HCT116 (cell line): ENCODE measurements around the gene KRTAP29-1. TPM values are rescaled to one million over a fixed set of nuclear protein-coding genes. Genes with fewer than 3 reads are reported as not detected.

ENCODE experiments used
- ATAC-seq: fragments of 200-7000 bp; cut with Tn5 transposase; 2 replicates; pipeline ENCODE4 v1.9.1; 2020; ENCODE audit warnings: mild to moderate bottlenecking, moderate library complexity
- BruUV-seq: library from RNA; stranded (reverse); fragments of 400-500 nt; replicated peaks from 2 replicates; lab custom pipeline; 2021; lab: Mats Ljungman, UMichigan
- CTCF ChIA-PET: fragments of 300-600 bp; sonication (Branson Sonifier 250); formaldehyde crosslinking; loops from one replicate; lab custom pipeline; 2021; ENCODE audit warnings: antibody characterized with exemption; lab: Charles Lee
- POLR2A ChIA-PET: fragments of 300-600, 350-600 bp; sonication (Branson Sonifier 250); formaldehyde crosslinking; loops from one replicate; lab custom pipeline; 2021; ENCODE audit warnings: antibody characterized with exemption; lab: Charles Lee
- RAD21 ChIA-PET, 2 experiments: fragments of 300-600 bp; sonication (Branson Sonifier 250); formaldehyde crosslinking; loops; one replicate each; lab custom pipeline; 2023; ENCODE audit warnings: low total read pairs in 2 of 2; ENCODE audit not compliant: uncharacterized antibody in 2 of 2, unreplicated experiment in 2 of 2, low non-redundant PET in 1 of 2; lab: Charles Lee
- DNase-seq: peaks from one replicate; pipeline ENCODE4 v3.0.0-alpha.2; 2010; ENCODE audit warnings: low read depth, low spot score
- H2AFZ ChIP-seq: fragments of 200-600 bp; shearing (Covaris generic), sonication (generic); 2 replicates; pipeline ENCODE4 v1.6.1; 2017; ENCODE audit warnings: low read depth, mixed run types, mixed read lengths, antibody characterized with exemption, low read length; ENCODE audit not compliant: poor library complexity, severe bottlenecking
- H3K27ac ChIP-seq: 2 replicates; pipeline ENCODE4 v1.5.1; 2012; ENCODE audit warnings: low read depth, low read length
- H3K27me3 ChIP-seq: fragments of 200-600 bp; sonication (generic); 2 replicates; pipeline ENCODE4 v1.6.1; 2016; ENCODE audit warnings: mixed run types, low read length, mixed read lengths; ENCODE audit not compliant: insufficient read depth
- H3K36me3 ChIP-seq, 2 experiments: fragments of 200-500 bp in 1 of 2; fragments of 200-600 bp in 1 of 2; sonication (Bioruptor generic) in 1 of 2; sonication (generic) in 1 of 2; 2 replicates each; pipeline versions ENCODE4 v1.5.1 to v1.6.1; 2014 to 2016; ENCODE audit warnings: low read length in 2 of 2, inconsistent platforms in 1 of 2, mixed read lengths in 1 of 2, mixed run types in 1 of 2; ENCODE audit not compliant: insufficient read depth in 2 of 2, control insufficient read depth in 1 of 2
- H3K4me1 ChIP-seq, 2 experiments: fragments of 200-600 bp in 1 of 2; sonication (generic) in 1 of 2; 2 replicates each; pipeline versions ENCODE4 v1.5.1 to v1.6.1; 2012 to 2017; ENCODE audit warnings: low read length in 2 of 2, inconsistent platforms in 1 of 2, mild to moderate bottlenecking in 1 of 2, mixed read lengths in 1 of 2, mixed run types in 1 of 2, moderate library complexity in 1 of 2; ENCODE audit not compliant: insufficient read depth in 2 of 2, control insufficient read depth in 1 of 2
- H3K4me2 ChIP-seq: fragments of 200-600 bp; sonication (generic); 2 replicates; pipeline ENCODE4 v1.6.1; 2017; ENCODE audit warnings: mixed run types, low read length, mixed read lengths
- H3K4me3 ChIP-seq, 2 experiments: fragments of 200-600 bp in 1 of 2; sonication (generic) in 1 of 2; replicated peaks in 1 of 2; 2 replicates each; pipeline ENCODE4 v1.5.1; 2011 to 2016; ENCODE audit warnings: low read length in 2 of 2, control low read depth in 1 of 2, low read depth in 1 of 2, mild to moderate bottlenecking in 1 of 2, mixed read lengths in 1 of 2, mixed run types in 1 of 2
- H3K79me2 ChIP-seq: fragments of 200-600 bp; sonication (generic); 2 replicates; pipeline ENCODE4 v1.6.1; 2017; ENCODE audit warnings: mild to moderate bottlenecking, mixed run types, low read length, moderate library complexity, mixed read lengths; ENCODE audit not compliant: insufficient read depth
- H3K9ac ChIP-seq: fragments of 200-600 bp; sonication (generic); 2 replicates; pipeline ENCODE4 v1.6.1; 2016; ENCODE audit warnings: low read length, mixed read lengths
- H3K9me2 ChIP-seq: fragments of 200-600 bp; sonication (generic), shearing (Covaris generic); 2 replicates; pipeline ENCODE4 v1.6.1; 2017; ENCODE audit warnings: mixed run types, mild to moderate bottlenecking, moderate library complexity; ENCODE audit not compliant: insufficient read depth
- H3K9me3 ChIP-seq, 2 experiments: fragments of 200-500 bp in 1 of 2; fragments of 200-600 bp in 1 of 2; sonication (Bioruptor generic) in 1 of 2; sonication (generic) in 1 of 2; 2 replicates each; pipeline ENCODE4 v1.6.1; 2014 to 2017; ENCODE audit warnings: low read length in 2 of 2, mixed read lengths in 2 of 2, inconsistent platforms in 1 of 2, low read depth in 1 of 2, mild to moderate bottlenecking in 1 of 2, mixed run types in 1 of 2, moderate library complexity in 1 of 2; ENCODE audit not compliant: control insufficient read depth in 1 of 2, insufficient read depth in 1 of 2
- H4K20me1 ChIP-seq: fragments of 200-600 bp; sonication (generic), shearing (Covaris generic); 2 replicates; pipeline ENCODE4 v1.6.1; 2017; ENCODE audit warnings: mixed run types, mild to moderate bottlenecking, moderate library complexity; ENCODE audit not compliant: insufficient read depth
- ATF3 ChIP-seq: IDR thresholded peaks from 2 replicates; pipeline ENCODE4 v1.6.1; 2012
- CEBPB ChIP-seq: IDR thresholded peaks from 2 replicates; pipeline ENCODE4 v1.6.1; 2012; ENCODE audit warnings: low read depth
- CTCF ChIP-seq, 3 experiments: fragments of 200-600 bp in 1 of 3; sonication (generic) in 1 of 3; IDR thresholded peaks in 2 of 3; conservative IDR thresholded peaks in 1 of 3; 2 replicates each; pipeline ENCODE4 v1.5.1; 2012 to 2017; ENCODE audit warnings: low read depth in 2 of 3, low read length in 2 of 3, antibody characterized with exemption in 1 of 3, borderline replicate concordance in 1 of 3, control low read depth in 1 of 3, mild to moderate bottlenecking in 1 of 3, mixed read lengths in 1 of 3, mixed run types in 1 of 3, moderate library complexity in 1 of 3; ENCODE audit not compliant: insufficient read depth in 1 of 3
- SP1 ChIP-seq: IDR thresholded peaks from 2 replicates; pipeline ENCODE4 v1.6.1; 2012; ENCODE audit warnings: low read depth
- ZBTB33 ChIP-seq: IDR thresholded peaks from 2 replicates; pipeline ENCODE4 v1.6.1; 2011; ENCODE audit warnings: mild to moderate bottlenecking, low read length, moderate library complexity; ENCODE audit not compliant: insufficient replicate concordance; ENCODE audit errors: extremely low read depth
- intact Hi-C: fragments of 100-400 bp; cut with micrococcal nuclease; formaldehyde crosslinking; loops from 2 replicates; pipeline ENCODE4 v1.10.0; 2022
- total RNA-seq: library from RNA; stranded (reverse); gene quantifications from one replicate; pipeline ENCODE4 v1.2.1, GENCODE V29; 2021; ENCODE audit not compliant: unreplicated experiment

The KRTAP29-1 gene
- total RNA-seq, 1 experiment from 2014 or later: 0.22 TPM

- ChIA-PET CTCF (no interaction called here), POLR2A (no interaction called here), RAD21 (no interaction called here)
- no peaks in the 10 kb centered on the region; a peak in 1 of 4 replicates for H3K9me3 ChIP-seq
- no peak overlapping the region for H3K4me2 ChIP-seq
- no peak overlapping the region for H2AFZ ChIP-seq
- no peaks in the 10 kb centered on the region for H3K9me2 ChIP-seq
- no peak overlapping the region for H3K27ac ChIP-seq
- H3K9ac ChIP-seq: no peak overlapping the region
- no peaks in the 10 kb centered on the region for H3K36me3 ChIP-seq
- no peaks in the 10 kb centered on the region for H3K79me2 ChIP-seq
- BruUV-seq: no TSS peak
- H3K27me3 ChIP-seq: no peaks in the 10 kb centered on the region
- intact Hi-C loops: no loop called here
- no peaks in the 10 kb centered on the region for H3K4me1 ChIP-seq
- no peak for DNase-seq
- ATAC-seq: no peak
- H3K4me3 ChIP-seq: no peak overlapping the region
- no peak for TF ChIP-seq CEBPB
- TF ChIP-seq SP1: no peak
- no peak for TF ChIP-seq ATF3
- TF ChIP-seq ZBTB33: no peak
- TF ChIP-seq CTCF (IDR thresholded peaks at IDR 0.05 in 2 of 3, conservative IDR thresholded peaks at IDR 0.05 in 1 of 3; ENCODE audit: borderline replicate concordance in 1 of 3, insufficient read depth in 1 of 3, low read depth in 2 of 3, low read length in 2 of 3): no peak
- no peaks in the 10 kb centered on the region for H4K20me1 ChIP-seq
These were observed 18.1 kb downstream of the KRTAP29-1 start for GRCh38 chr17:41284546-41284945.
